Measurements from ENCODE around the gene CD6.

CD6 gene, protein sequence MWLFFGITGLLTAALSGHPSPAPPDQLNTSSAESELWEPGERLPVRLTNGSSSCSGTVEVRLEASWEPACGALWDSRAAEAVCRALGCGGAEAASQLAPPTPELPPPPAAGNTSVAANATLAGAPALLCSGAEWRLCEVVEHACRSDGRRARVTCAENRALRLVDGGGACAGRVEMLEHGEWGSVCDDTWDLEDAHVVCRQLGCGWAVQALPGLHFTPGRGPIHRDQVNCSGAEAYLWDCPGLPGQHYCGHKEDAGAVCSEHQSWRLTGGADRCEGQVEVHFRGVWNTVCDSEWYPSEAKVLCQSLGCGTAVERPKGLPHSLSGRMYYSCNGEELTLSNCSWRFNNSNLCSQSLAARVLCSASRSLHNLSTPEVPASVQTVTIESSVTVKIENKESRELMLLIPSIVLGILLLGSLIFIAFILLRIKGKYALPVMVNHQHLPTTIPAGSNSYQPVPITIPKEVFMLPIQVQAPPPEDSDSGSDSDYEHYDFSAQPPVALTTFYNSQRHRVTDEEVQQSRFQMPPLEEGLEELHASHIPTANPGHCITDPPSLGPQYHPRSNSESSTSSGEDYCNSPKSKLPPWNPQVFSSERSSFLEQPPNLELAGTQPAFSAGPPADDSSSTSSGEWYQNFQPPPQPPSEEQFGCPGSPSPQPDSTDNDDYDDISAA

DNA sequence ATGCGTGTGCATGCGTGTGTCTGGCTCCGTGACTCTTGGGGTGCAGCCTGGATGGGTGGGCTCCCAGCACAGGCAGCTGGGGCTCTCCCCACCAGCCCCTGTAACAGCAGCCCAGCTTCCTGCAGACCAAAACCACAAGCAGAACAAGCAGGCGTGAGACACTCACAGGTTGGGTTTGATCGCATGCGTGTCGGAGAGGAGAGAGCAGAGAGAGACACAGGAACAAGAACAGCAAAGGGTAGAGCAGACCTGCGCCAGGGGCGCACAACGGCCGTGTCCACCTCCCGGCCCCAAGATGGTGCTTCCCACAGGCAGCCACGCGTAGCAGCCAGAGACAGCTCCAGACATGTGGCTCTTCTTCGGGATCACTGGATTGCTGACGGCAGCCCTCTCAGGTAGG, at the start of gene CD6:
Gene CD6 (plus strand): TSS at position 161 of the 400 bp plus-strand sequence. CDS start 186 bp downstream, at position 347.
- FAIRE-seq: no peak

DNA sequence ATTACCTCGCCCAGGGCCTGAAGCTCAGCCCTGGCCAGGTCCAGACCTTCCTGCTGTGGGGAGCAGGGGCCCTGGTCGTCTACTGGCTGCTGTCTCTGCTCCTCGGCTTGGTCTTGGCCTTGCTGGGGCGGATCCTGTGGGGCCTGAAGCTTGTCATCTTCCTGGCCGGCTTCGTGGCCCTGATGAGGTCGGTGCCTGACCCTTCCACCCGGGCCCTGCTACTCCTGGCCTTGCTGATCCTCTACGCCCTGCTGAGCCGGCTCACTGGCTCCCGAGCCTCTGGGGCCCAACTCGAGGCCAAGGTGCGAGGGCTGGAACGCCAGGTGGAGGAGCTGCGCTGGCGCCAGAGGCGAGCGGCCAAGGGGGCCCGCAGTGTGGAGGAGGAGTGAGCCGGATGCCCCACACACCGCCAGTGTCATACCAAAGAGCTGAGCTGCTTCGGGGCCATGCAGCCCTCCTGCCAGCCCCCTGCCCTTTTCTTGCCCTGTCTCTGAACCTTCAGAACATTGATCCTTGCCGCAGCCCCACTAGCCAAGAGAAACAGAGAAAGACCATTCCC, 49.6 kb upstream of the CD6 start:
- no peak for FAIRE-seq

DNA sequence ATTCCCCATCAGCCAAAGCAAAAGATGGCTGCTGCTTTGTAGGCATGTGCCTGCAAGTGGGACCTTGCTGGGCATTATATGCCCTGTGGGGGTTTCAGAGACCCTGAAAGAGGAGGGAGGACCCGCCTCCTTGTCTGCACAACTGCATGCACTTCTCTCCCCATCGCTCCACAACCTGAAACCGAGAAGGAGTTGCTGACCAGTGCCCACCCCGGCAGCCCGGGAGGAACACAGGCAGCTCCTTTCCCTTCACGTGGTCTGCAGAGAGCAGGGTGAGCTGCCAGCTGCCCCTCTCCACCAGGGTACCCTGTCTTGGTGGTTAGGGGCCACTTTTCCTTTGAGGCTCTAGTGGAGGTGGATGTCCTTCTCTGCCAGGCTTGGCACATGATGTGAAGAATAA, 48.6 kb upstream of the CD6 start:
- FAIRE-seq: no peak

DNA sequence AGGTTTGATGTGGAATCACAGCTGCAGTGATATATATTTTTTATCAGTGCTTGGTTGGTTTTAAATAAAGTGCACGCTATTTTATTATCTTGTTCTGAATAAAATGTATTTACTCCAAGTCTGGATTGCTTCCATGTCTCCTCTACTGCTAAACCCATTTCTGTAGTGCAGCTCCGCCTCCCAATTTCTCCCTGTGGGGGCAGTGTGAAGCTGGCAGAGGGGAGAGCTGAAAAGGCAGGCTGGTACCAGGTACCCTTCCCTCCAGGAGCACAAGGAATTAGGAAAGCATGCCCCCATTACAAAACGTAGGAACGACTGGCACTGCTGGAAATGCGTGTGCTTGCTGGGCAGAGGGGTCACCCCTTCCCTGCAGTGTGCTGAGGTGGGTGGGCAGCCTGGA, 48.2 kb upstream of the CD6 start:
- FAIRE-seq: no peak

DNA sequence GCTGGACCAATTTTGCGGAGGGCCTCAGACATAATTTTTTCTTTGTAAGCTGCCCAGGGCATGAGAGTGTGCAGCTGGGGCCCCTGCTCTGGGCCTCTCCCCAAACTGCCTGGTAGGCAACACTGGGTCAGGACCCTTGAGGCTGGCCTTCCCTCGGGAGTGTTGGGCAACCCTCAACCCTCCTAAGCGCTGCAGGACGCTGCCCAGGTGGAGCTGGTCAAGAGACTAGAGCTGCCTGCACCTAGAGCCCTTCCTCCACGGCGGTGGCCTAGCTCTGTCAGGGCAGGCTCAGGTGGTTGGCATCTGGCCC, 47.7 kb upstream of the CD6 start:
- FAIRE-seq: no peak

DNA sequence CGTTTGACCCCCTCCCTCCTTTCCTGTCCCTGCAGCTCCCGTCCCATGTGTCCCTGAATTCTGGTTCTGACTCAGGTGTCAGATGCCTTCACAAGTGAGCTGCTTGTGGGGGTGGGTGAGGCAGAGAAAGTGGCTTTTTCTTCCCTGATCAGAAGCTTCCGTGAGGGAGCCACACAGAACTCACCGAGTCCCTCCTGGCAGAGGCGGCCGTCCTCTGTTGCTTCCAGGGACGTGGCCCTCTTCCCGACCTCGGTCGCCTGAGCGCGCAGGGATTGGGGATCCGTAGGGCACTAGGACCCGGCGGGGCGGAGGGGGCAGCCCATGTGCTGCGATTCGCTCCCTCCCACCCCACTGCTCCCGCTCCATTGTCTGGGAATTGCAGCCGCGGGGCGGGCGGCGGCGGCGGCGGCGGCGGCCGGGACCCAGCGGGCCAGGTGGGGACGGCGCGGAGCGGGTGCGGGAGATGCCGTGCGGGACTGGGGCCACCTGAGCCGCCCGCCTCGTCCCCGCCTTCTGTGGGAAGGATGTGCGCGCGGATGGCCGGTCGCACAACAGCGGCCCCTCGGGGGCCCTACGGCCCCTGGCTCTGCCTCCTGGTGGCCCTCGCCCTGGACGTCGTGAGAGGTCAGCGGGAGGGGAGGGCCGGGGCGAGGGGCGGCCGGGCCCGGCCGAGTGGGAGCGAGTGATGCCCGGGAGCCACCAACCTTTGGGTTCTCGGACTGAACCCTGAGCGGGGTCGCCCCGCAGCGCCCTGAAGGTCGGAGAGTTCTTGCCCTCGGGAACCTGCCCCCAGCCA, 47.2 kb upstream of the CD6 start, which contains the start of gene TMEM132A:
Gene TMEM132A (plus strand): TSS at position 351 of the 796 bp plus-strand sequence. CDS start 174 bp downstream, at position 525.
- no peak for FAIRE-seq

DNA sequence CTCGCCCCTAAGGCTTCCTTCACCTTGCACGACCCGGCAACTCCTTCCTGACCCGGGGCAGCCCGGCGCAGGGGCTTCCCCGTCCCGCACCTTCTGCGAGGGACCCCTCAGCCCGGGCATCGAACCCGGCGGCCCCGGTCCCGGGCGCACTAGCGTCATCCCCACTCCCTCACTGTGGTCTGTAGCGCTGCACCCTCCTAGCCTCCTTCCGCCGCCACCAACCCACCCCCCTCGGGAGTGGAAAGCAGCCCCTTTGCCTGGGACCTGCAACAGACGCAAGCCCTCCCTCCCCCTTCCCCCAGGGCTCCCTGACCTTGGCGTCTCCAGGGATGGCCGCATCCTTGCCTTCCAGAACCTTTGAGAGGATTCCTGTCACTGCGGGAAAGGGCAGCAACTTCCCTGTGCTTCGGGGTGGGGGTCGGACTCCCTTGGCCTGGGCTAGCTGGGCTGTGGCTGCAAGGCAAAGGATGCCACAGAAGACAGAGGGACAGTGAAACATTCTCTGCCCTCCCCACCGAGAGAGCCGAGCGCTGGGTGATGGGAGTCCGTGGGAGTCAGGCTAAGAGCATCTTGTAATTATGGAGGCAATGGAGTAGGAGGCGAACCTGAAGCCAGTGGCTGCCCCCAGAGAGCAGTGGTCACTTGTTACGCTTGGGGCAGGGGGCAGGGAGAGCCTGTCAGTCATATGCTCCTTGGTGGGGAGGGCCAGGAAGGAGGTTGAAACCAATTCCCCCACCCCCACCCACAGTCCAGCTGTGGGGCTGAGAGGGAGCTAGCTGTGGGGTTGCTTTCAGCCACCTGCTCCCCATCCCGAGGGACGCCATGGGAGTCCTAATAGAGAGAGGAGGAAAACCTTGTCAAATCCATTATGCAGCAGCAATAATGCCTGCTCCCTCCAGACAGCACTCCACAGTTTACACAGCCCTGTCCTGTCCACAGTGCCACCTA, 46.3 kb upstream of the CD6 start:
- FAIRE-seq: no peak

DNA sequence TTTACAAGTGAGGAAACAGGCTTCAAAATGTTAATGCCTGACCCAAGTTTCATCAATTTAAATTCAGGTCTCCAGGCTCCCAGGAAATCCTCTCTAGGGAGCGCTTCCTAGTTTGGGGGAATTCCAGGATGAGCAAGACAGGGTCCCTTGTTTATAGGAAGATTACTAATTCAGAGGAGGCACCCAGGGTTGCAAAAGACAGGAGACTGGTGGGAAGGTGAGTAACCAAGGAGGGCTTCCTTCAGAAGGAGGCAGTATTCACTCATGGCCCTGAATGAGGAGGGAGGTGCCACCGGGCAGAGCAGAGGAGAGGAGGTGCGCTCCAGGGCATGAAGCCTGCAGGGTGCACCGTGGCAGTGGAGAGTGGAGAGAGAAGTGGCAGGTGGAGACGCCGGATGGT, 45.6 kb upstream of the CD6 start:
- no peak for FAIRE-seq

DNA sequence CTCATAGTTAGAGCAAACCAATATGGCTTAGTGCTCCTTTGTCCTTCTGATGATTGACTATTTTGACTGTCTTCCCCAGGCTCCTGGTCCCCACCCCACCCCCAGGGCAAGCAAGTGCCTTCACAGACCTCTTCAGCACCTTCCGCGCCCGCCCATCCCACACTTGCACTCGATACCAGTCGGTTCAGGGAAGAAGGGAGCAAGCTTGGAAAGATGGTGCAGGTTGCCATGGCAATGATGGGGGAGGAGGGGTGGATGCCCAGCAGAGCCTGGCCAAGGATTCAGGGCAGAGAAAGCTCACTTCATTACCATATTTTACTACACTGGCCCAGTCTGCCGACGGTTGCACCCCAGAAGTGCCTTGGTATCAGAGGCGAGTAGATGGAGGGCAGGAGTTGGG, 45.0 kb upstream of the CD6 start:
- FAIRE-seq: no peak

DNA sequence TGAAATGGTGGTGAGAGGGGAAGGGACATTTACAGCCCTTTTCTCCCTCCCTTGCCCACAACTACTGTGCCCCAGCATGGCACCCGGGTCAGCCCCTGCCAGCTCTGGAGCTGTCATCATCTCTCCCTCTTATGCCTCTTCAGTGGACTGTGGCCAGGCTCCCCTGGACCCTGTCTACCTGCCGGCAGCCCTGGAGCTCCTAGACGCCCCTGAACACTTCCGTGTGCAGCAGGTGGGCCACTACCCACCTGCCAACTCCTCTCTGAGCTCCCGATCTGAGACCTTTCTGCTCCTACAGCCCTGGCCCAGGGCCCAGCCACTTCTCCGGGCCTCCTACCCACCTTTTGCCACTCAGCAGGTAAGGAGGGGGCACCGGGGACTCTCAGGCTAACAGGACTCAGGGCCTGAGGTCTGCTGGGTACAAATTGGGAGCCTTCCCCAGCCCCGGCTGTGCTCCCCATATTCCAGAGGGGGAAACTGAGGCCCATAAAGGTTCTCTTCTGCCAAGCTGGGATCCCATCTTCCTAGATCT, 44.4 kb upstream of the CD6 start:
- no peak for FAIRE-seq

DNA sequence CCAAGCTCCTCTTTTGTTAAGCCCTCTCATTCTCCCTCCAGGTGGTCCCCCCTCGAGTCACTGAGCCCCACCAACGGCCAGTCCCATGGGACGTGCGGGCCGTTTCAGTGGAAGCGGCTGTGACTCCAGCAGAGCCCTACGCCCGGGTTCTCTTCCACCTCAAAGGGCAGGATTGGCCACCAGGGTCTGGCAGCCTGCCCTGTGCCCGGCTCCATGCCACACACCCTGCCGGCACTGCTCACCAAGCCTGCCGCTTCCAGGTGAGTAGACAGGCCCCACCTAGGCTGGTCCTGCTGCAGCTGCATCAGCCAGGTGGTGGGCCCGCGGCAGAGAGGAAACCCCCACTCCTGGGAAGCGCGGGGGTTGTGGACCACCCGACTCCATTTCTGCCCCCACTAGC, 43.9 kb upstream of the CD6 start:
- no peak for FAIRE-seq

DNA sequence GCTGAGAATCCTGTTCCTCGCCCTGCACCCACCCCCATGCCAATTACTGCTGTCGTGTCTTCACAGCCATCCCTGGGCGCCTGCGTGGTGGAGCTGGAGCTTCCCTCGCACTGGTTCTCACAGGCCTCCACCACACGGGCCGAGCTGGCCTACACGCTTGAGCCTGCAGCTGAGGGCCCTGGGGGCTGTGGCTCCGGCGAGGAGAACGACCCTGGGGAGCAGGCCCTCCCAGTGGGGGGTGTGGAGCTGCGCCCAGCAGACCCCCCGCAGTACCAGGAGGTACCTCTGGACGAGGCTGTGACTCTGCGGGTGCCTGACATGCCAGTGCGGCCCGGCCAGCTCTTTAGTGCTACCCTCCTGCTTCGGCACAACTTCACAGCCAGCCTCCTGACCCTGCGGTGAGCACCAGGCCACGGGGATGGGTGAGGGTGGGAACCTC, 42.9 kb upstream of the CD6 start:
- FAIRE-seq: no peak

DNA sequence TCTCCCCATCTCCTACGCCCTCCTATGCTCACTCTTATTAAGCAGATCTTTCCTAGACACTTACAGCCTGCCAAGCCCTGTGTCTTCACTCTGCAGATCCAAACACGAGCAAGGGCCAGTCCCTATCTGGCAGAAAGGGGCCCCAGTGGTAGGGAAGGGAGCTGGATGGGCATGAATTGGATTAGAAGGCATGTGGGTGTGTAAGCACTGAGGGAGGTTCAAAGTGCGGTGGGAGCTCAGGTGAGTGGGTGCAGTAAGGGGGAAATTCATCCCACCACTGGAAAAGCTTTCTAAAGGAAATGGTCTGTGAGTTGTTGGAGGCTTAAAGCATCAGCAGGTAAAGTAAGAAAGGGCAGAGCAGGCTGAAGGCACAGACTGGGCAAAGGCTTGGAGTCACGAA, 41.7 kb upstream of the CD6 start:
- no peak for FAIRE-seq

DNA sequence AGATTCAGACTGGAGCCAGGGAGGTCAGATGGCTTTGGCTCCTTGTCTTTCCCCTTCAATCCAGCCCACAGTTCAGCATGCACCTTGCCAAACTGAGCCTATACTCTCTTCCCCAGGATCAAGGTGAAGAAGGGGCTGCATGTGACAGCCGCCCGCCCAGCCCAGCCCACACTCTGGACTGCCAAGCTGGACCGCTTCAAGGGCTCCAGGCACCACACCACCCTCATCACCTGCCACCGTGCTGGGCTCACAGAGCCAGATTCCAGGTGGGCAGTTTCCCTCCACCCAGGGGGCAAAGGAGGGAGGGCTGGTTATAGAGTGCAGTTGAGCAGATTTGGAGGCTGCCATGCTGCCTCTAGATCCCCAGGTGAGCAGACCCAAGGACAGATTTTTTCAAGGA, 41.1 kb upstream of the CD6 start:
- no peak for FAIRE-seq

DNA sequence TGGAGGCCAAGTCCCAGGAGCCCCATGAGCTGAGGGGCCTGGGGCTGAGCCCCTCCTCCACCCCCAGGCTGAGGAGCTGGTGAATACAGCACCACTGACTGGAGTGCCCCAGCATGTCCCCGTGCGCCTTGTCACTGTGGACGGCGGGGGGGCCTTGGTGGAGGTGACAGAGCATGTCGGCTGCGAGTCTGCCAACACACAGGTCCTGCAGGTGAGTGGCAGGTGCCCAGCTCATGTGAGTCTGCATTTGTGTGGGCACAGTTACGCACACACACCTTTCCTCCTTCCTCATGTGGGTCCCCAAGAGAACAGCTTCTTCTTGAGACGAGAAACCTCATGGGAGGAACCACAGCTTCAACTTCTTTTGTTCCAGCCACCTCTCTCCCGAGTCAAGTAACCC, 39.6 kb upstream of the CD6 start:
- no peak for FAIRE-seq

DNA sequence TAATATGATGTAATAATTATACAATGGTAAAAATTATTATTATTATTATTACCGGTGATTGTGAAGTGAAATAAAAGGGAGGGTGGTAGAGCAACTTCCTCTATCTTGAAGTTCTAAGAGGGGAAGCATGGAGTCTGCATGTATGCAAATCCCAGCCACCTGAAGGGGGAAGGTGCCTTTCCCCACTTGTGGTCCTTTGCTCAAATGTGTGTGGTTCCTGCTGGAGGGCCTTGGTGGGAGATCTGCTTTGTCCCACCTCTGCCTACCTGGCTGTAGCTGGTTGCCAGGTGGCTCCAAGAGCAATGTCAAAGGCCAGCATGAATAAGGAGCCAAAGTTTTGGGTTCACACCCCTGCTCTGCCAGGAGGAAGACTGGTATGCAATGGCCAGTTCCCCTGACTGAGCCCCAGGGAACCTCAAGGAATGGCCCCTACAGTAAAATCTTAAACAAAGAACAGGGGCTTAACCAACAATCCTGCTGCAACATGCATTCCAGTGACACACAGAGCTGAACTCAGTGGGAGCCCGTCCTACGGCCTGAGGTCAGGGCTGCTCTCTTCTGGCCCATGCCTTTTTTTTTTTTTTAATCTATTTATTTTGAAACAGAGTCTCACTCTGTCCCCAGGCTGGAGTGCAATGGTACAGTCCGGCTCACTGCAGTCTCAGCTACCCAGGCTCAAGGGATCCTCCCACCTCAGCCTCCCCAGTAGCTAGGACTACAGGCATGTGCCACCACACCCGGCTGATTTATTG, 38.7 kb upstream of the CD6 start:
- no peak for FAIRE-seq

DNA sequence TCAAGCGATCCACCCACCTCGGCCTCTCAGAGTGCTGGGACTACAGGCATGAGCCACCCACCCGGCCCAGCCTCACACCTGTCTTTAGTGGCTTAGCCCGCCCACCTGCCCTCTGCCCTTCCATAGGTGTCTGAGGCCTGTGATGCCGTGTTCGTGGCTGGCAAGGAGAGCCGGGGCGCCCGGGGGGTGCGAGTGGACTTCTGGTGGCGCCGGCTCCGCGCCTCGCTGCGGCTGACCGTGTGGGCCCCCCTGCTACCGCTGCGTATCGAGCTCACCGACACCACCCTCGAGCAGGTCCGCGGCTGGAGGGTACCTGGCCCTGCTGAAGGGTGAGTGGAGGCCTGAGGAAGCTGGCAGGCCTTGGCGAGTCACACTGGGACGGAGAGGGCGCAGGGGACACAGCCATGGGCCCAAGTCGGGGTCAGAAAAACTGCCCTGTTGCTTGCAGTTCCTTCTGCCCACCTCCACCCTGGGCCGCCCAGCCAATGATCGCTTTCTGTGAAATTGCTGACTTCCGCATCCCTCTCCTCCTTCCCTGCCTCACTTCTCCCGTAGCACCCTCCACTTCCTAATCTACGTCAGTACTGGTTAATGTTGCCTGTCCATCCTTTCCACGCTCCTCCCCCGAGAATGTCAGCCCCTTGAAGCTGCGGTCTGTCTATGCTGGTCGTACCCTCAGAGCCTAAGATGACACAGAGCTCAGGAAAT, 37.9 kb upstream of the CD6 start:
- FAIRE-seq: no peak

DNA sequence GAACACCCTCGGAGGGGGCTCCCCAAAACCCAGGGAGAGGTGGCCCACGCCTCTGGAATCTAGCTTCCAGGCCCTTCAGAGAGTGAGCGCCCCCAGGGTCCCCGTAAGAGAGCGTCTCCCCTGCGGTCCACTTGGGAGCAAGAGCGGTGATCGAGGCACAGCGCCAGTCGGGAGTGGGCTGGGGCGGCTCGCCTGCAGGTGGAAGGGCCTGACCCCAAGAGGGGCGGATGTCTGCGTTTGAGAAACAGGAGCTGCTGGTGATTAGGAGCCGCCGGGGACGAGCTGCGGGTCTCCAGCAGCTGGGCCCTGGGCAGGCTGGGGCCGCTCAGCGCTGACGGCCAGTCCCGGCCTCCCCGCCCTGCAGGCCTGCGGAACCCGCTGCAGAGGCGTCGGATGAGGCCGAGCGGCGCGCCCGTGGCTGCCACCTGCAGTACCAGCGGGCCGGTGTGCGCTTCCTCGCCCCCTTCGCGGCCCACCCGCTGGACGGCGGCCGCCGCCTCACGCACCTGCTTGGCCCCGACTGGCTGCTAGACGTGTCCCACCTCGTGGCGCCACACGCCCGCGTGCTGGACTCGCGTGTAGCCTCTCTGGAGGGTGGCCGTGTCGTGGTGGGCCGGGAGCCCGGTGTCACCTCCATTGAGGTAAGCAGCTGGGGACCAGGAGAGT, 37.2 kb upstream of the CD6 start:
- FAIRE-seq: no peak

DNA sequence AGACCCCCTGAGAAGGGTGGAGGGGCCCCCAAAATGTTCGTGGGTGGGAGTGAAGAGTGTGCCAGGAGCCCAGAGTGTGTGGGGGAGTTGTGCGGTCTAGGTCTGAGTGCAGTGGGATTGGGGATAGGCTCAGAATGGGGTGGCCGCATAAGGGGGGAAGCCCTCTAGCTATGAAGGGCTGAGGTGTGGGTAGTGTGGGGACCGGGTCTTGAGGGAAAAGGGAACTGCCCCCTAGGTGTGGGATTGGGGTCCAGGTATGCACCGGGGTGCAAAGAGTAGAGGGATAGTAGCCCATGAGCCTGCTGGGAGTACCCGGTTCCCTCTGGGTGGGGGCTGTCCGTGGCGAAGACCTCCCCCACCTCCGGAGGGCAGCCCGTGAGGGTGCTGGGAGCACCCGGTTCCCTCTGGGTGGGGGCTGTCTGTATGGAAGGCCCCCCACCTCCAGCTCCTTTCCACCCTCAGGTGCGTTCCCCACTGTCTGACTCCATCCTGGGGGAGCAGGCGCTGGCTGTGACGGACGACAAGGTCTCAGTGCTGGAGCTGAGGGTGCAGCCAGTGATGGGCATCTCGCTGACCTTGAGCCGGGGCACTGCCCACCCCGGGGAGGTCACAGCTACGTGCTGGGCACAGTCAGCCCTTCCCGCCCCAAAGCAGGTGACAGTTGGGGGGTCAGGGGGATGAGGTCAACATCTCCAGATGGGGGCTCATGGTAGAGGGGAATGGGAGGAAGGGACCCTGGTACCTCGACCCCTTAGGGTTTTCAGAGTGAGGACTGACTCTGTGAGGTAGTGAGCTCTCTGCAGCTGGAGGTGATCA, 36.5 kb upstream of the CD6 start:
- FAIRE-seq: no peak

Measured in TTC549 (cell line).